PC-9 (cell line): ENCODE results near the gene PLEKHG2.

ENCODE experiments used
- CTCF ChIP-seq: fragments of 200-600 bp; sonication (generic); conservative IDR thresholded peaks from 2 replicates; pipeline ENCODE4 v1.6.1; 2017; ENCODE audit warnings: mixed run types, antibody characterized with exemption, mild to moderate bottlenecking, moderate library complexity
- EZH2 ChIP-seq: fragments of 200-600 bp; sonication (generic); IDR thresholded peaks from 2 replicates; pipeline ENCODE4 v1.8.0; 2017; ENCODE audit warnings: antibody characterized with exemption, low read depth

DNA sequence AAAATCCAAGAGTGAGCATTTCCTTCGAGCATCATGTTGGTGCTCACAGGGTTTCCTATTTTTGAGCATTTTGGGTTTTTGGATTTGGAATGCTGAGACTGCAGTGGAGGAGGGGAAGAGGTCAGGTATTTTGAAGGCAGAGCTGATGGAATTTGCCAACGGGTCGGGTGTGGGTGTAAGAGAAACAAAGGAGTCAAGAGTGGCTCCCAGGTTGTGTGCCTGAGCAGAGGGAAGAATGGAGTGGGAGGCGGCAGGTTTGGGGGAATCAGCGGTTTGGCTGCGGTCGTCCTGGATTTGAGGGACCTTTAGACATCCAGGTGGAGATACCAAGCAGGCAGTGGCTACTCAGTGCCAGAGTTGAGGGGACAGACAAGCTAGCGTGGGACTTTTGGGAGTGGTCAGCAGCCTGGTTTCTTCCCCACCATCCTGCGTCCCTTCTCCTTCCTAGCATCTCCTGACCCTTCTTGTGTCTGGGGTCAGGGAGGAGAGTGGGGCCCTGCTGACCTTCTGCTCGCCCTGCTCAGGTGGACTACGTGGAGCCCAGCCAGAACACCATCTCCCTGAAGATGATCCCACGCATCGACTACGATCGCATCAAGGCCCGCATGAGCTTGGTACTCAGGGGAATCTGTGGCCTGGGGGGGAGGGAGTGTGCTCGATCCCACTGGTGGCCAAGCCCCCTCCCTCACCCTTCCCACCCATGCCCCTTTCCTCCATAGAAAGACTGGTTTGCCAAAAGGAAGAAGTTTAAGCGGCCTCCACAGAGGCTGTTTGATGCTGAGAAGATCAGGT lies 53.7 kb downstream of the PLEKHG2 start:
- TF ChIP-seq CTCF (no peak), EZH2 (no peak)
